T1000 (cell line): ENCODE data around the gene RALGAPB.
"Not testable (repeated sequence)": the region's sequence is repeated elsewhere in the genome, so short reads cannot be mapped to it uniquely, and the experiment has no call there.

Source experiments
- DNase-seq: peaks from one replicate; lab custom pipeline; 2025; ENCODE audit warnings: mixed read lengths; lab: John Stamatoyannopoulos, UW

Gene RALGAPB

DNA sequence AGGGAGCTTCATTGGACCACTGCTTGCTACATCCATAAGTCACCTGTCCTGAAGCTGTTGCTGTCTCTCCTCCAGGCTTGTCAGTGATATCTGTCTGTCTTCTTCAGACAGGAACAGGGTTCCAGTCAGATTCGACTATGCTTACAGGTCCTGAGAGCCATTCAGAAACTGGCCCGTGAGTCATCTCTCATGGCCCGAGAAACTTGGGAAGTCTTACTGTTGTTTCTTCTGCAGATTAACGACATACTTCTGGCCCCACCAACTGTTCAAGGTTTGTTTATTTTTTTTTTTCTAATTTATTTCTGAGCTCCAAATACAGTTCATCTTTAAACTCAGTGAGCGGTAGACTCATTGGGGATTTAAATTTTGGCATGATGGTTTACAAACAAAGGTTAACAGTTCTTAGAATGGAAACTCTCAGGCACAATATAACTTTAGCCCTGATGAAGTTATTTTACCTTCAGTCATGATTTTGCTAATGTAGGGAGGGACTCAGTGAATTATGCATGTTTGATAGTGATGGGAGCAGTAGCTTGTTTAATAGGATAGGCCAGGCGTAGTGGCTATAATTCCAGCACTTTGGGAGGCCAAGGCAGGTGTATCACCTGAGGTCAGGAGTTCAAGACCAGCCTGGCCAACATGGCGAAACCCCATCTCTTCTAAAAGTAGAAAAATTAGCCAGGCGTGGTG, 24.7 kb downstream of the RALGAPB start:
- no peak for DNase-seq

DNA sequence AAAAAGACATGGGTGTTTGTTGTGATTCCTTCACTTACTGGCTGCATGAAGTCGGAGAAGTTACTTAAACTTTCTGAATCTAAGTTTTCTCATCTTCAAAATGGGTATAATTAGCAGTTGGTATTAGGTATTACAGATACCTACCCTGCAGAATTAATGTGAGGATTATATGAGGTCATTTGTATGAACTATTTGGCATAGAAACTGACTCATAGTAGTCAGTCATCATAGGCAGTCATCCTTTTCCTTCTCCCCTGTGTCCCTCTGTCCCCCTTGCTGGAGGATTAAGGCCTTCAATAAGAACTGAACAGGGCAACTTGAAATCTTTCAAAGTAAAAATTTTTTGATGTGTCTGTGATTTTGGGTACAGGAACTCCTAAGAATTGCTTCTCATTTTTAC, 26.3 kb downstream of the RALGAPB start:
- DNase-seq = no peak

DNA sequence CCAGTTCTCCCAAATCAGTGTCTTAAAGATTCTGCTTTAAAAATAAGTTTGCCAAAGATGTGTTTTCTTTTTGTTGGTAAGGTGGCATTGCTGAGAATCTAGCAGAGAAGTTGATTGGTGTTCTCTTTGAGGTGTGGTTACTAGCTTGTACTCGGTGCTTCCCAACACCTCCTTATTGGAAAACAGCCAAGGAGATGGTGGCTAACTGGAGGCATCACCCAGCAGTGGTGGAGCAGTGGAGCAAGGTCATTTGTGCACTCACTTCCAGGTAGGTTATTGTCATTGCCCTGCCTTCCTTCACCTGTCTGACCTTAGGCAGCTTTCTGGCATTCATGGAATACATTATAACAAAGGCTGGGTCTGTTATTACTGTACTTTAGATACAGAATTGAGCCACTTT, 26.7 kb downstream of the RALGAPB start:
- DNase-seq = no peak

DNA sequence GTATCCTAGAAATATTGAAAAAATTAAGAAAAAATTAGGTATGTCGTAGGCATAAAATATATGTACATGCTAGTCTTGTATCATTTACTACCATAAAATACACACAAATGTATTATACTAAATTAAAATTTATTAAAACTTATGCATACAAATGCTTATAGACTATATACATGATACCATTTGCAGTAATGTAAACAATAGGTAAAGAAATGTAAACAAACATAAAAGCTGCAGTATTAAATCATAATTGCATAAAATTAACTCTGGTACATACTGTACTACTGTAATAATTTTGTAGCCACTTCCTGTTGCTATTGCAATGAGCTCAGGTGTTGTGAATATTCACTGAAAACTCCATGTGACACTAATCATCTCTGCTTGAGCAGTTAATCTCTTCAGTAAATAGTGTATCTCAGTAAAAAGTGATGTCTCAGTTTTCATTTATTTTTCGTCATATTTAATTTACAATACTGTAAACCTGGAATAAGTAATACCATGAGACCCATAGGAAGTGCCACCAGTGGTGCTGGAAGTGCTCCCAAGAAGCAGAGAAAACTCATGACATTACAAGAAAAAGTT, 29.3 kb downstream of the RALGAPB start:
- DNase-seq = no peak

DNA sequence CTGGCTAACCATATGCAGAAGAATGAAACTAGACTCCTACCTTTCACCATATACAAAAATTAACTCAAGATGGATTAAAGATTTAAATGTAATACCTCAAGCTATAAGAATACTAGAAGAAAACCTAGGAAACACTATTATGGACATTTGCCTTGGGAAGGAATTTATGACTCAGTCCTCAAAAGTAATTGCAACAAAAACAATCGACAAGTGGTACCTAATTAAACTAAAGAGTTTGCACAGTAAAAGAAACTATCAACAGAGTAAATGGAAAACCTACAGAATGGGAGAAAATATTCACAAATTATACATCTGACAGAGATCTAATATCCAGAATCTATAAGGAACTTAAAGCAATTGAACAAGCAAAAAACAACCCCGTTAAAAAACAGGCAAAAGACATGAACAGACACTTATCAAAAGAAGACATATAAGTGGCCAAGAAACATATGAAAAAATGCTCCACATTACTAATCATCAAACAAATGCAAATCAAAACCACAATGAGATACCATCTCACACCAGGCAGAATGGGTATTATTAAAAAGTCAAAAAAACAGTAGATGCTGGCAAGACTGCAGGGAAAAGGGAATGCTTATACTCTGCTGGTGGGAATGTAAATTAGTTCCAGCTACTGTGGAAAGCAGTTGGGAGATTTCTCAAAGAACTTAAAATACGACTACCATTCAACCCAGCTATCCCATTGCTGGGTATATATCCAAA, 31.9 kb downstream of the RALGAPB start:
- DNase-seq = no peak

DNA sequence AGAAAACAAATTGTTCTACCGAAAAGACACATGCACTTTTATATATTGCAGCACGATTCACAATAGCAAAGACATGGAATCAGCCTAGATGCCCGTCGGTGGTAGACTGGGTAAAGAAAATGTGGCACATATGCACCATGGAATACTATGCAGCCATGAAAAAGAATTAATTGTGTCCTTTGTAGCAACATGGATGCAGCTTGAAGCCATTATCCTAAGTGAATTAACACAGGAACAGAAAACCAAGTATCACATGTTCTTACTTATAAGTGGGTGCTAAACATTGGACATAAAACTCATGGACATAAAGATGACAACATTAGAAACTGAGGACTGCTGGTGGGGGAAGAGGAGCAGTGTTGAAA, 32.4 kb downstream of the RALGAPB start:
- no peak for DNase-seq

DNA sequence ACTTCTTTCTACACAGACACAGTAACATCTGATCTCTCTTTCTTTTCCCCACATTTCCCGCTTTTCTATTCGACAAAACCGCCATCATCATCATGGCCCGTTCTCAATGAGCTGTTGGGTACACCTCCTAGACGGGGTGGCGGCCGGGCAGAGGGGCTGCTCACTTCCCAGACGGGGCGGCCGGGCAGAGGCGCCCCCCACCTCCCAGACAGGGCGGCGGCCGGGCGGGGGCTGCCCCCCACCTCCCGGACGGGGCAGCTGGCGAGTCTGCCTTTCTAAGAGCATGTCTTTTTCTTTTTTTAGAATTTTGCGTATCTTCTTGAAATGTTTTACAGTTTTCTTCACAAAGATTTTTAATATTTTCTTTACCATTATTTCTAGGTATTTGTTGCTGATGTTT, 39.1 kb downstream of the RALGAPB start:
- DNase-seq = not testable (repeated sequence)

DNA sequence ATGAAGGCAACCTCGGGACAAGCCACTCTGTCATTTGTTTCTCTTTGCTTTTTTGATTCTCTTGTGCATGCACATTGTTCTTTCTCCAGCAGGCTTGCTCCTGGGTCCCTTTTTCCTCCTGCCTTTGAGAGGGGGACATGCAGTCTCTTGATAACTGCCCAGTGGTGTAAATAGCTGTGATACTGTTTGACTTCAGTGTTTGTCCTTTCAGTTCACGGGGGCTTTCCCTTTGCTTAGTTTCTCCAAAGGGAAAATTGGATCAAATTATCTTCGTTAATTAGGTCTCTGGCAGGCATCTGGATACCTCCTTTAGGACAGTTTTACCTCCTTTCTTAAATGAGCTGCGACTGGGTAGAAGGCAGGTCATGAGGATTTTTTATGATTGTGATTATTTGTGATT, 41.5 kb downstream of the RALGAPB start:
- DNase-seq = no peak

DNA sequence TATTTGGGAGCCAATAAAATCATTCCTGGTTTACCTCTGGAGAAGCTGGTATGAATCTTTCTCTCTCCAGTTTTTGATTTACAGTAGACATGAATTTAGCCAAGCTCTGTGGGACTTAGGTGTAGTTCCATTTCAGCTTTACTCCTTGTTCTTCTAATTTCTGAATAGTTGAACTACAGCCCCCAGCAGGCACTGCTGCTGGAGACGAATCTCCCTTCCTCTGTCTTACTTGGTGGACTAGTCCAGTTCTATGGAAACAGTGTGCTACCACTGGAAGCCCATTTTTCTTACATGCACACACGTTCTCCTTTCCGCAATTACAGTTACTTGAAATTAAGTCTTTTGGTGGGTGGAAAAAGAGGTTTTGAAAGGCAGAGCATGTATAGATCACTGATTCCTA, 42.3 kb downstream of the RALGAPB start:
- no peak for DNase-seq

DNA sequence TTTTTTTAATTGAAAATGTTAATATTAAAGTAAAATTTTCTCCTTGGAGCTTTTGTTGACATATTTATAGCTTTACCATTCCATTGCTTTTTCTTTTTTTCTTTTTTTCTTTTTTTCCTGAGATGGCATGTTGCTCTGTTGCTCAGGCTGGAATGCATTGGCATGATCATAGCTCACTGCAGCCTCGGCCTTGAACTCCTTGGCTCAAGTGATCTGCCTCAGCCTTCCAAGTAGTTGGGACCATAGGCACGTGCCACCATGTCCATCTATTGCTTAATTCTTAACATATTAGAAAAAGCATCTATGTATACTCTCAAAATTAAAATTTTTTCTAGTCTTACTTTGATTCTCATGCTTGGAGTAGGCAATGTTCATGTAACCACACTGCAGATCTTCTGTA, 43.0 kb downstream of the RALGAPB start:
- no peak for DNase-seq

DNA sequence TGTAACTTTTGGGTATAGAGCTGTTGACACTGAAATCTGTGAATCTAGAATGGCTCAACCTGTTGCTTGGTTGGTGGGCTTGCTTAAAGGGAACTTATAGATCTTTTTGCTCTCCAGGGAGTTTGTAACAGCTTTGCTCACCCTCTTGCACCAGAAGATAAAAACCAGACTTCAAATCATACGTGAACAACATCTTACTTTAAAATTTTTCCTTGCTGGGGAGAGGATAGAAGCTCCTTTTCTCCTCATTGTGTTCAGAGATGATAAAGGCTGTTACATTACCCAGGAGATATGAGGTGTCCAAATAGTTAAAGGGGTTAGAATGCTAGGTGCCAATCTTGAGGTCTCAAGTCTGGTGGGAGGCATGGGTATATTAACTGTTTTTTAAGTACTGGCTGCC, 46.8 kb downstream of the RALGAPB start:
- DNase-seq = no peak

DNA sequence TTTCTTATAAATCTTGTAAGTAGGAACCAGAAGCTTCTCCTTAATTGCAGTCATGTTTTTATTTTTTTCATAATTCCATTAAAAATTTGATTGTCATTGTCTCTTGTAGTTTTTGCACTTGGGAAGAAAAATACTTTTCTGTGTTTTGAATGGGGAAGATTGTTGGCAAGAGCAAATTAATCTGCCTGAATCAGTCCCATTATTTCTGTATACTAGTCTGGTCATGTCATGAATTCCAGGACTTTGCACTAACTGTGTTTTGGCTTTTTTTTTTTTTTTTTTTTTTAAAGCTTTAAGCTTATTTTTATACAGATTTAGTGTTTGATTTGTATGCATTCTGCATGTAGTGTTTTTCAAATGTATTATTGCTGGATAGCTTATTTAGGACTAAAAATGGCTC, 47.6 kb downstream of the RALGAPB start:
- no peak for DNase-seq

DNA sequence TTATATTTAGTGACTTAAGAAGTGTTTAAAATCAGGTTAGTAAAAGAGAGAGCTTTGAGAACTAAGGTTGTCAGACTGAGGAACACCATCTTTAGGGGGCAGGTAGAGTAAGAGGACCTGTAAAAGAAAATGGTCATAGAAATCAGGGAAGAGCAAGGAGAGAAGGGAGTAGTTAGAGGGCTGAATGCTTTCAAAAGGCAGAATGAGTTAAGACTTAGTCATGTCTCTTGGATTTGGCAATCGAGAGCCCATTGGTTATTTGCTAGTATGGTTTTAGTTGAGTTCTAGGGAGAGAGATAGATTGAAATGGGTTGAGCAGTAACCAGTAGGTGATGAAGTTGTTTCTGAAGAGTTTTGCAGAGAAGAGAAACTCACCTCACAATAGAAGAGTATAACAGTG, 51.1 kb downstream of the RALGAPB start:
- DNase-seq = no peak

DNA sequence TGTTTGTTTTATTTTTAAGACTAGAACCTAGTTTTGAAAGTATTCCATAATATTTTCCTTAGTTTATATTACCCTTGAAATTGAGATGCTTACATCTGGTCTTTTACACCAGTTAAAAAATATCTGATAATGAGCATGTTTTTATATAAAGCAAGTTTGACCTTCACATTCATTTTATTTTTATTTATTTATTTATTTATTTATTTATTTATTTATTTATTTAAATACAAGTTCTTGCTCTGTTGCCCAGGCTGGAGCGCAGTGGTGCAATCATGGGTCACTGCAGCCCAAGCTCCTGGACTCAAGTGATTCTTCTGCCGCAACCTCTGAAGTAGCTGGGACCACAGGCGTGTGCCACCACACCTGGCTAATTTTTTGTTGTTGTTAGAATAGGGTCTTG, 55.5 kb downstream of the RALGAPB start:
- DNase-seq = no peak

DNA sequence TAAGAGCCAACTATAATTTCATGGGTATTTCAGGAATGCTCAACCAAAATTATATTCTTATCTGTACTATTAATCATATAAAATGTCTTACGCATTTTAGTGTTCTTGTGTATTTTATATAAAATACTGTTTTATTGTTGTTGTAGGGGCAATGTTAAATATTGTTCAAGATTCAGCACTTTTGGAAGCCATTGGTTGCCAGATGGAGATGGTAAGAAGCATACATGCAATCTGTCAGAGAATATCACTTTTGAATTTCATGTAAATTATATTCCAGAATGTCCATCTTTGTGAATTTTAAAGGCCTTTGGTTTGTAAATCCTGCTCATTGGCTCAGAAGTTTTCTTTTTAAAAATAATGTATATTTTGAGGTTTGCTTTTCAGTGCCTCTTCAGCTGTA, 58.4 kb downstream of the RALGAPB start:
- no peak for DNase-seq

DNA sequence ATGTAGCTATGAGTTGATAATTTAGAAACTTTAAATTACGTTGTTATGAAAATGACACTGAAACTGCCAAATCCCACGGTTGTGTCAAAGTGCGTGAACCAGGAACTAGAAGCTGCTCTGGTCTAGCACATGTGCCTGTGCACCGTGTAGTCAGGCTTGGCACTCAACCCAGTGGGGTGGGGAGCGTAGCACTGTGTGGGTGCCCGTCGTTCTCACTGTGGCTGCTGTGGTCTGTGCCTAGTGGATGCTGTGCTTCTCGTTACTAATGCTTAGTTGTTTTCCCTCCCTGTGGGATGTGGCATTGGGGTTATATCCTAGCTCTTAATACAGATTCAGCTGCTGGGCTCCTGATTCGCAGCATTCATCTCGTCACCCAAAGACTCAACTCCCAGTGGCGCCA, 62.1 kb downstream of the RALGAPB start:
- DNase-seq = no peak

DNA sequence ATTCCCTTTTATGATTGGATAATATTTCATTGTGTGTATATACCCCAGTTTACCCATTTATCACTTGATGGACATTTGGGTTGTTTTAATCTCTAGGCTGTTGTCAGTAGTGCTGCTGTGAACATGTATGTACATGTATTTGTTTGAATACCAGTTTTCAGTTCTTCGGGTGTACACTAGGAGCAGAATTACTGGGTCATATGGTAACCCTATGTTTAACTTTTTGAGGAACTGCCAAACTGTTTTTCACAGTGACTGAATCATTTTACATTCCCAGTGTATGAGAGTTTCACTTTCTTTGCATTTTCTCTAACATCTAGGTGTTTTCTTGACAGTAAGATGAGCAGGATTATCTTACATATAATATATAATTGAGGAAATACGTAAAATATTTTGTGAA, 63.7 kb downstream of the RALGAPB start:
- no peak for DNase-seq

DNA sequence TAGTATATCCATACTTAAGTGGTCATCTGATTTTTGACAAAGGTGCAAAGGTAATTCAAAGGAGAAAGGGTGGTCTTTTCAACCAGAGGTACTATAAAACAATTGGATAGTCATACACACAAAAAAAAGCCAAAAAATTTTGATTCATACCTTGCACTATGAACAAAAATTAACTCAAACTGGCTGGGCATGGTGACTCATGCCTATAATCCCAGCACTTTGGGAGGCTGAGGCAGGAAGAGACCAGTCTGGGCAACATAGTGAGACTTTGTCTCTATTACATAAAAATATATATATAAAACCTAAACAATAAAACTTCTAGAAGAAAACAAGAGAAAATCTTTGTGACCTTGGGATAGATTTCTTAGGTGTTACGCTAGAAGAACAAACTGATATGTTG, 64.5 kb downstream of the RALGAPB start:
- DNase-seq = no peak

DNA sequence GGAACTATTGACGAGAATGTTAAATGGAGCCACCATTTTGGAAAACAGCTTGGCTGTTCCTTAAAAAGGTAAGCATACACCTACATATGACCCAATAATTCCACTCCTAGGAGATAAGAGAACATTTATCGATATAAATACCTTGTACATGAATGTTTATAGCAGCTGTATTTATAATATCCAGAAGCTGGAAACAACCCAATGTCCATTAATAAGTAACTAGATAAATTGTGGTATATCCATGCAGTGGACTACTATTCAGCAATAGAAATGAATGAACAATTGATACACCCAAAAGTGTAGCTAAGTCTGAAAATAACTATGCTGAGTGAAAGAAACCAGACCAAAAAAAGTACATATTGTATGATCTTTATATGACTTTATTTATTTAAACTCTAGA, 66.1 kb downstream of the RALGAPB start:
- DNase-seq = no peak

DNA sequence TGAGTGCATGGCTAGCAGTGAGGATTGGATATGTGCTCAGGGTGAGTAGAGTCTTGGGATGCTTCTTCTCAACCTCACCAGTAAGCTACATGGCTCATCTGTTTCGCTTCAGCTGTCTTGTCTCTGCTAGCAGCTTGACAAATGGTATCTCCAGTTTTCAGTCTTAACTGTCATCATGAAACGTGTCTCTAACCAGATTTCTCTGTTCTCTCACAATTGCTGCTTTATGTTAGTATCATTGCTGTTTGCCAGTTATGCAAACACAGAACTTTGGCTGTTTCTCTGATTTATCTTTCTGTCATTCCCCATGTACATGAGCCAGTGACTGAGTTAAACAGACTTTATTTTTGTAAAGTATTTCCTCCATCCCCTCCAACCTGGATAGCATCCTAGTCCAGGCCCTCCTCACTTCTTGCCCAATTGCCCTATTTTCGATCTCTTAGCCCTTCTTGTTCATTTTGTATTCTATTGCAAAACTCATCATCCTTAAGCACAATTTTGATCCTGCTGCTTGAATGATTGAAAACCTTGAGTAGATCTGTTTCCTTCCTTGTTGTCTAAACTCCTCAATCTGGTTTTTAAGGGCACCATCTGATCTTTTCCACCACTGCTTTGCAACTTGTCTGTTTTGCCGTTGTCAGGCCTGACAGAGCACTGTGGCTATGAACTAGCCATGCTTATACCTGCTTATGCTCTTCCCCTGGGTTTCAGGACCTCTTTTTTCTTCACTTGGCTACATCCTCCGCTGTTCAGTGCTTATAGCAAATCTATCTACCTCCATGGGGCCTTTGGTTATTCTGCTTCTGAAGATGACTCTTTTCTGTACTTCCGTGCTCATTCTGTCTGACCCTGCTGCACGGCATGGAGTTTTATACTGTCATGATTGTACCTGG, 70.6 kb downstream of the RALGAPB start:
- DNase-seq = no peak

DNA sequence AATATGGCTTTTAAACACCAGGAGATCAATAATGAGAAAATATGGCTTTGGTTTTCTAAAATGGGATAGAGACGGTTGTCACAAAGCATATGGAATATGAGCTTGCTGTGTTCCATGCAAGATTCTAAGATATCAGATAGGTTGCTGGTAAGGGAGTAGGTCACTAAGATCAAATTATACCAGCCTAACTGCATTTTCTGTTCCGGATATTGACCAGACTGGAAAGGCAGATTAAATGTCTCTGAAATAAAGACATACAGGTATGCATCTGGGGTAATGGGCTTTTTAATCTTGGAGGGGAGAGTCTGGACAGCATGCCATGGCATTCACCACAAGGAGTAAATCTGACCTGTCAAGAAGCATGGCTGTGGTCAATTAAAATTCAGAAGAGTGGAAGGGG, 73.1 kb downstream of the RALGAPB start:
- DNase-seq = no peak

DNA sequence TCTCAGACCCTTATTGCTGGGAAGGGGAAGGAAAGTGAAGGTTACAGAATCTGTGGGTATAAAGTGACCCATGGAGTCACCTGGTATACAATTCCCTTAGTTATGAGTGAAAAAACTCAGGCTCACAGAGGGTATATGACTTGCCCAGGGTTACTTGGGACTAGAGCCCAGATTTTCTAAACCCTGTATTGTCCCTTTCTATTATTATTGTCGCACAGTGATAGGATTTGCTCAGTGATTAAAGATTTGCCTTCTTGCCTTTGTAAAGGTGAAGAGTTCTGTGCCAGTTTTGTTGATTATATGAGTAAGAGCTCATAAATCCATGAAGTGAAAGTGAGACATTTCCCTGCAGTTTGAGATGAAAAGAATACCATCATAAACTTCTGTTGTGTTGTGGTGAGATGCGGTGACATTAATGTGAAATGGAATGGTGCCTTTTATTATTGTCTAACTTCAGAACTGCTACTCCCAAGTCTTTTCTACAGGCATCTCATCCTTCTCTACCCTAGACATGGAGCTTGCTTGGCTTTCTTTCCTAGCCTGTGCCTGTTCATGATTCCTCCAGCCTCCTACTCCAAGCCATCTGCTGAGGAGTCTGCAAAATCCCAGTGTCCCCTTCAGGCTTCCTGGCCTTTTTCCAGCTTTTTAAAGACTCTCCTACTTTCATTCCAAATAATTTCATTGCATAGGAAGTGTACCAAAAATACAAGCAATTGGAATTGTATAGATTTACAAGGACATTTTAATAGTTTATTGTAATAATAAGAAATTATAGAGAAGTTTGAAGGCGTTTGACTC, 74.8 kb downstream of the RALGAPB start:
- no peak for DNase-seq
